NCI-H1105 (cell line): ENCODE data around the gene HSD17B4.
A peak's percentile ranks its signal among the peaks of the same experiment; 100 is the strongest.
"Not testable (repeated sequence)": the region's sequence is repeated elsewhere in the genome, so short reads cannot be mapped to it uniquely, and the experiment has no call there.

Experiments used
- DNase-seq: peaks from one replicate; lab custom pipeline; 2025; lab: John Stamatoyannopoulos, UW

The HSD17B4 gene

DNA sequence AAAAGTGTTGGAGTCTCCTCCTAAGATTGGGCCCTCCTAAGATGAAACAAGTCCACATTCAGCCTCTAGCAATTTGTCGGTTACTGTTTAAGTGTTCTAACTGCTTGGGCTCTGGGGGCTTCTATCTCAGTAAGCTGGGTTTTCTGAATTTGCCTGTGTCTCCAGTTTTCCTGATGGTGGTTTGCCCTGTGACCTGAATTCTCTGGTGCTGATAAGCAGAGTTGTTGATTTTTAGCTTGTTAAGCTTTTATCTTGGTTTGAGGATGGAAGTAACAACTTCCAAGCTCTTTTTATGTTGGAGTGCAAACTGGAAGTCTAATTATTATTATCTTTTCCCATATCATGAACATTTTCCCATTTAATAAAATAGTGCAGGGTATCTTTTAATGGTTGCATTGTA is 30.9 kb downstream of the HSD17B4 start:
- DNase-seq = no peak

DNA sequence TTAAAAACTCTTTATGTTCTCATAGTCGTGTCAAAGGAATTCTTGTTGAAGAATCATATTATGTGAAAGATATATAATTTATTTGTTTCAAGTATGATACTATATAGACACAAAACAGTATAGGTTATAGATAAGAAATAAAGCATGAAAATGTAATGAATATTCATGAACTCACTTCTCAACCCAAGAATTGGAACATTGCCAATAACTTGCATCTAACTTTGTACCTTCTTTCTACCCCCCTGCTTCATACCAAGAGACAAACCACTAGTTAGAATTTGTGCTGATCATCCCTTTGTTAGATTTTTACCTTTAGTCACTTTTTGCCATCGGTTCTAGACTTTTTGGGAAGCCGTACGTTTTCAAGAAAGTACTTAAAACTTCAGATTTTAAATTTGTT is 32.6 kb downstream of the HSD17B4 start:
- no peak for DNase-seq

DNA sequence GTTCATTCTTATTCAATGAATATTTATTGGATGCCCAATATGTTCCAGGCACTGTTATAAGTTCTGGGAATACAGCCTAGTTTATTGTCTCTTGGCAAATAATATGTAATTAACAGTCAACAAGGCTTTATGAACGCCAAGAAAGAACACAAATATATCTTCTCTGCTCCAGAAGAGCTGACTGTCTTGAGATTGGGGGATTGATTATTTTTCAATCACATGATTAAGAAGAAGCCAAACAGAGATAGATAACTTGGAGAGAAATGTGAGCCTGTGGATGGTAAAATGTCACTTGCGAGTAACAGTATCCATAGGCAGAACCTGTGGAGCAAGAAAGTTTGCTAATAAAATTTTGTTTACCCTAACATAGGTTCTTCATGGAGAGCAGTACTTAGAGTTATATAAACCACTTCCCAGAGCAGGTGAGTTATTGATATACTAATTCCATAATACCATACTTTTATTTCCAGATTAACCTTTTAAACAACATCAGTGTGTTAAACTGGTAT is 49.4 kb downstream of the HSD17B4 start:
- DNase-seq = no peak

GRCh38 chr5:119503939-119504338 is 51.6 kb downstream of the HSD17B4 start:
- not testable (repeated sequence) for DNase-seq

DNA sequence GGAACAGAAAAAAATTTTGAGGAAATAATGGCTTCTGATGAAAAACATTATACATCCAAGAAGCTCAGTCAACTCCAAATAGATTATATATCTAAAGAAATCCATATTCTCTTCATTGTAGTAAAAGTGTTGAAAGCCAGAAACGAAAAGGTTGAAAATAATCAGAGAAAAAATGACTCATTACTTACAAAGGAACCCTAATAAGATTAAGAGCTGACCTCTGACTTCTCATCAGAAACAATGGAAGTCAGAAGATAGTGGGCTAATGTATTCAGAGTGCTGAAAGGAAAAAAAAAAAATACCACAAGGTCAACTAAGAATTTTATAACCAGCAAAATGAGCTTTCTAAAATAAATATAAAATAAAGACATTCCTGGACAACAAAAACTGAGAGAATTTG is 60.0 kb downstream of the HSD17B4 start:
- DNase-seq = no peak

- DNase-seq = no peak
Measured at GRCh38 chr5:119515192-119515591, 62.9 kb downstream of the HSD17B4 start.

DNA sequence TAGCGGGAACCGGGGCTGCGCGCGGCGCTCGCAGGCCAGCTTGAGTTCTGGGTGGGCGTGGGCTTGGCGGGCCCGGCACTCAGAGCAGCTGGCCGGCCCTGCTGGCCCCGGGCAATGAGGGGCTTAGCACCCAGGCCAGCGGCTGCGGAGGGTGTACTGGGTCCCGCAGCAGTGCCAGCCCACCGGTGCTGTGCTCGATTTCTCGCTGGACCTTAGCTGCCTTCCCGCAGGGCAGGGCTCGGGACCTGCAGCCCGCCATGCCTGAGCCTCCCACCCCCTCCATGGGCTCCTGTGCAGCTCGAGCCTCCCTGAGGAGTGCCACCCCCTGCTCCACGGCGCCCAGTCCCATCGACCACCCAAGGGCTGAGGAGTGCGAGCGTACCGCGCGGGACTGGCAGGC is 64.8 kb downstream of the HSD17B4 start:
- not testable (repeated sequence) for DNase-seq

DNA sequence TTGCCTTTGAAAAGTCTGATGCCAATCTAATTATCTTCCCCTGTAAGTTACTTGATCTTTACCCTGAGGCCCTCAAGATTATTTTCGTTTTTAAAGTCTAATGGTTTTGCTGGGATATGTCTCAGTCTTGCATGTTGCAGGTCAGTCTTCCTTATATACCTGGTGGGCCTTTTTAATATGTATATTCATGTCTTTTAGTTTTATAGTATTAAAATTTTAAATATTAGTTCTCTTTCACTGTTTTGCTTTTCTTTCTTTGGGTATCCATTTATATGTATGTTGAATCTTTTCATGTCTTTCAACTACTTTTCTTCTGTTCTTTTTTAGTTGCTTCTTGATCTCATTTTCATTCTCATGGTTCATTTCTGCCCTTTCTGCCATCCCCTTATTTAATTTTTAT is 68.9 kb downstream of the HSD17B4 start:
- DNase-seq = no peak

- no peak for DNase-seq
Measured at GRCh38 chr5:119522841-119523240, 70.5 kb downstream of the HSD17B4 start.

- DNase-seq = no peak
Measured at GRCh38 chr5:119524485-119524884, 72.2 kb downstream of the HSD17B4 start.

GRCh38 chr5:119527351-119527750 is 75.1 kb downstream of the HSD17B4 start:
- no peak for DNase-seq

DNA sequence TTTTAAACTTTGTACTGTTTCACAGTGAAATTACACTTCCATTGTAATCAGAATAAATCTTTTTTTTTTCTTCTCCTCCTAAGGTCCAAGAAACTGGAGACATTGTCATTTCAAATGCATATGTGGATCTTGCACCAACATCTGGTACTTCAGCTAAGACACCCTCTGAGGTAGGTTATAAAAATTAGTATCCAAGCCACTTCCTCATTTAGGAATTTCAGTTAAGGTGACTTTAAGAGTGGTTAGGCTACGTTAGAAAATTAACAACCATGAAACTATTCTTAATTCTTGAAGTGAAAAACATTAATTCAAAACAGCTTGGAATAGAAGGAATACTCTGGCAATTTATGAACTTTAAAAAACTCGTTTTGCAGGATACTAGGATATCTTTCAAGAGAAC is 77.5 kb downstream of the HSD17B4 start:
- DNase-seq = no peak

- DNase-seq = no peak
Measured at GRCh38 chr5:119532637-119533036, 80.3 kb downstream of the HSD17B4 start.

- DNase-seq = no peak
Measured at GRCh38 chr5:119537704-119538103, 85.4 kb downstream of the HSD17B4 start.

- DNase-seq = no peak
Measured at GRCh38 chr5:119541716-119542115, 89.4 kb downstream of the HSD17B4 start.

DNA sequence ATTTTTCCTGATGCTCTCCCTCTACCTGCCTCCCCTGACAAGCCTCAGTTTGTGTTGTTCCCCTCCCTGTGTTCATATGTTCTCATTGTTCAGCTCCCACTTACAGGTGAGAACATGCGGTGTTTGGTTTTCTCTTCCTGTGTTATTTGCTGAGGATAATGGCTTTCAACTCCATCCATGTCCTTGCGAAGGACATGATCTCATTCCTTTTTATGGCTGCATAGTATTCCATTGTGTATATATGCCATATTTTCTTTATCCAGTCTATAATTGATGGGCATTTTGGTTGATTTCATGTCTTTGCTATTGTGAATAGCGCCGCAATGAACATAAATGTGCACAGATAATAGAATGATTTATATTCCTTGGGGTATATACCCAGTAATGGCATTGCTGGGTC is 99.5 kb downstream of the HSD17B4 start:
- DNase-seq = no peak

GRCh38 chr5:119554597-119554996 is 102.3 kb downstream of the HSD17B4 start:
- DNase-seq = no peak

- DNase-seq = peak; percentile 17
Measured at GRCh38 chr5:119570910-119571309, 118.6 kb downstream of the HSD17B4 start.

GRCh38 chr5:119578937-119579336 is 126.6 kb downstream of the HSD17B4 start:
- peak; percentile 9 for DNase-seq

- DNase-seq = no peak
Measured at GRCh38 chr5:119582987-119583386, 130.7 kb downstream of the HSD17B4 start.

GRCh38 chr5:119583684-119584083 is 131.4 kb downstream of the HSD17B4 start:
- DNase-seq = no peak
